ENCODE measurements around the gene ACTL8.

Gene ACTL8

GRCh38 chr1:17875171-17875881 is 120.2 kb downstream of the ACTL8 start:
- no peak for DNase-seq (ENCODE audit: low read depth in 2 of 2)

- no peak for DNase-seq (ENCODE audit: low read depth in 2 of 2)
These were observed 120.7 kb downstream of the ACTL8 start for GRCh38 chr1:17875882-17876280.

Measured in activated CD4-positive, alpha-beta T cell treated with anti-CD3 and anti-CD28 coated beads for 24 hours (primary cell).